LHCN-M2 (cell line): ENCODE results near the gene XAF1. TPM values are rescaled to one million over a fixed set of nuclear protein-coding genes. Genes with fewer than 3 reads are reported as not detected.
A peak's percentile ranks its signal among the peaks of the same experiment; 100 is the strongest.
"Not testable (repeated sequence)": the region's sequence is repeated elsewhere in the genome, so short reads cannot be mapped to it uniquely, and the experiment has no call there.

ENCODE experiments used
- DNase-seq: peaks from one replicate; pipeline ENCODE4 v3.0.0-alpha.2; 2012; ENCODE audit warnings: low read depth
- total RNA-seq: library from RNA; depleted of rRNA; stranded (reverse); fragments of >200 nt; gene quantifications from 2 replicates; pipeline ENCODE4 v1.2.3, GENCODE V29; 2014; rRNA removed

XAF1 gene
- total RNA-seq, 1 experiment from 2014 or later = 6.7 TPM

DNA sequence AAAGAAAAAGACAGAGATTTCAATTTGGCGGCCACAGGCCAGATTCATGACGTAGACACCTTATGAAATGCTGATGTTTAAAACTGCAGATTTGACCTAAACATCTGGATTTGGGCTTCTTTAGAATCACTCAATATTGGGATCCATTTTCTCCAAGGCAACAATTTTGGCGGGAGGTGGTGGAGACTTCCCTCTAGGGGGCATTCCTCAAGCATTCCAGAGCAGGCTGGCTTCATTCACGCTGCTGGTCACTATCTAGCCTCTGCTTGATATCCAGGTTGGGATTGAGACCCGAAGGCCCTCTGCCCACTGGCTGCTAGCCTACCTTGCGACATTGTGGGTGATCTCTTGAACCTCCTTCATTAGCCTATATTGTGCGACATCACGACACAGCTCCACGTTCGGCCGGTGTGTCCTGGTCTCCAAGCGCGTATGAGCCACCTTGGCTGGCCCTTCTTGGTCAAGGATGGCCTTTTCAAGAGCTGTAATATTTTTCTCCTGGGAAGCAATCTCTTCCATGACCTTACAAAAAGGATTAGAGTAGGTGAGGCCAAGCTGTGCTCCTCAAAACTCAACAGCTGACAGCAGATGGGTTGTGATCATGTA, 44.7 kb downstream of the XAF1 start:
- no peak for DNase-seq

GRCh38 chr17:6811510-6811909, 55.7 kb downstream of the XAF1 start:
- DNase-seq = no peak

DNA sequence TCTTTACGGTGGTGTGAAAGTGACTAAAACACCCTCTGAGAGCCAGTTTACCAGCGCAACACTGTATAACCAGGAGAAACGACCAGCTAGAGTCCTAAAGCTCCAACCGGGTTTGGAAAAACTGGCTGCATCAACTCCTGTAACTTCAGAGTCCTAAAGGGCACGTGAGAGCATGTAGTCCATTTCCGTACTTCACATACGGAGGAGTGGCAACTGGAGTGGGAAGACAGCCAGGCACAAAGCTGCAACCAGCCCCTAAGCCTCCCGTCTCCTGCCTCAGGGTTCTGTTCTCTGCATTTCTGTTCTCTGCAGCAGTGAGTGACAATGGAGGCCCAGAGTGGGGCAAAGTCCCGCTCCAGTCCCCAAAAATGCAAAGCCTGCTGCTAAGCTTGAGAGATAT, 56.4 kb downstream of the XAF1 start:
- no peak for DNase-seq

- DNase-seq = peak; percentile 17
Measured at GRCh38 chr17:6815775-6816174, 59.9 kb downstream of the XAF1 start.

DNA sequence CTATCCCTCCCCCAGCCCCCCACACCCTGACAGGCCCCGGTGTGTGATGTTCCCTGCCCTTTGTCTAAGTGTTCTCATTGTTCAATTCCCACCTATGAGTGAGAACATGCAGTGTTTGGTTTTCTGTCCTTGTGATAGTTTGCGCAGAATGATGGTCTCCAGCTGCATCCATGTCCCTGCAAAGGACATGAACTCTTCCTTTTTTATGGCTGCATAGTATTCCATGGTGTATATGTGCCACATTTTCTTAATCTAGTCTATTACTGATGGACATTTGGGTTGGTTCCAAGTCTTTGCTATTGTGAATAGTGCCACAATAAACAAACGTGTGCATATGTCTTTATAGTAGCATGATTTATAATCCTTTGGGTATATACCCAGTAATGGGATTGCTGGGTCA, 60.5 kb downstream of the XAF1 start:
- DNase-seq = not testable (repeated sequence)

DNA sequence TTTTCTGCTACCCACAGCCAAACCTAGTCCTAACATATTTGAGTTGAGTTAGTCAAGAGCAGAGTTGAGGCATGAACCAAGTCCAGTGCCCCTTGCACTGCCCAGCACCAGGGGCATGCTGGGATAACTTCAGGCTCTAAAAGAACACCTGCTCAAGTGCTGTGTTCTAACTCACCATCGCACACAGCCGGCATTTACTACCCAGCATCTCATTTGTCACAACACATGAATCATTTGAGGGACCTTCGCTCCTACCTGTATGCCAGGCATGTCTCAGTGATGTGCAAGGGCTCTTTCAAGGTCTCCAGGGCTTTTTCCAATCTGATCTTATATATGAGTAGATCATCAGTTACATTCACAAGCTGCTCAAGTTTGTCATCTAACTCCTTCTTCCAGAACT, 63.1 kb downstream of the XAF1 start:
- no peak for DNase-seq

GRCh38 chr17:6823011-6823442, 67.2 kb downstream of the XAF1 start:
- peak; percentile 92 for DNase-seq

Other genes starting within 250 kb of the XAF1 start
- 1.5 TPM in 2 replicates for gene PITPNM3, start 199.5 kb upstream of the XAF1 start, total RNA-seq
- gene KIAA0753, start 115.3 kb upstream of the XAF1 start, total RNA-seq = 9.9 and 12.8 TPM in 2 replicates
- 226 and 251 TPM in 2 replicates for gene TXNDC17, start 115.0 kb upstream of the XAF1 start, total RNA-seq
- gene MED31, start 104.4 kb upstream of the XAF1 start, total RNA-seq = 7.4 and 9.6 TPM in 2 replicates
- 0.45 and 0.92 TPM in 2 replicates for gene C17orf100, start 104.3 kb upstream of the XAF1 start, total RNA-seq
- gene SLC13A5, start 42.7 kb upstream of the XAF1 start, total RNA-seq = not detected in 2 replicates
- not detected in 2 replicates for gene FBXO39, start 20.2 kb downstream of the XAF1 start, total RNA-seq
- gene TEKT1, start 75.7 kb downstream of the XAF1 start, total RNA-seq = not detected in 2 replicates
- gene ALOX12, start 240.0 kb downstream of the XAF1 start, total RNA-seq = not detected in 2 replicates